Prostate gland (tissue), 2 donors: Measurements from ENCODE around the gene ADARB1. TPM values are rescaled to one million over a fixed set of nuclear protein-coding genes. Genes with fewer than 3 reads are reported as not detected.

Experiments used
- DNase-seq: peaks from one replicate; pipeline ENCODE4 v3.0.0-alpha.2; 2019; ENCODE audit warnings: low spot score
- H3K27ac ChIP-seq, 2 donors: fragments of 200-600 bp; sonication (generic); 2 replicates each; pipeline ENCODE4 v1.5.1; 2017 to 2019
- H3K27me3 ChIP-seq: fragments of 200-600 bp; sonication (generic); replicated peaks from 2 replicates; pipeline ENCODE4 v1.5.1; 2019; ENCODE audit not compliant: insufficient read depth
- H3K36me3 ChIP-seq, 2 donors: fragments of 200-600 bp; sonication (generic); 1 replicate in 1 of 2; 2 replicates in 1 of 2; pipeline versions ENCODE4 v1.5.1 to v1.8.1; 2017 to 2019
- H3K4me1 ChIP-seq: fragments of 200-600 bp; sonication (generic); replicated peaks from 2 replicates; pipeline ENCODE4 v1.5.1; 2019
- H3K4me3 ChIP-seq, 2 donors: fragments of 200-600 bp; sonication (generic); 2 replicates each; pipeline ENCODE4 v1.5.1; 2017 to 2019
- H3K9me3 ChIP-seq: fragments of 200-600 bp; sonication (generic); 2 replicates; pipeline ENCODE4 v1.5.1; 2017
- POLR2A ChIP-seq: fragments of 450-650 bp; IDR thresholded peaks from one replicate; pipeline ENCODE4 v1.6.1; 2016; ENCODE audit warnings: antibody characterized with exemption, mild to moderate bottlenecking
- POLR2AphosphoS5 ChIP-seq: sonication (generic); formaldehyde crosslinking; IDR thresholded peaks from one replicate; pipeline ENCODE4 v1.6.1; 2017; ENCODE audit warnings: antibody characterized with exemption
- WGBS: methylation state at CpG from one replicate; pipeline ENCODE4 v1.1.5; 2018; 5-methylcytosine and 5-hydroxymethylcytosine counted together
- intact Hi-C: fragments of 100-400 bp; cut with DNase I; formaldehyde crosslinking; loops from one replicate; pipeline ENCODE4 v1.14.2; 2022
- total RNA-seq, 2 donors: library from RNA; depleted of rRNA; stranded (reverse); fragments of >200 nt; gene quantifications; one replicate each; pipeline ENCODE4 v1.1.0, GENCODE V29; 2016
- TF ChIP-seq, protein P1 (sequence below), 4 experiments: fragments of 200-600 bp in 2 of 4; fragments of 450-650 bp in 2 of 4; sonication (generic) in 2 of 4; IDR thresholded peaks; 1 replicate in 3 of 4; 2 replicates in 1 of 4; pipeline ENCODE4 v1.5.1; 2016 to 2019; ENCODE audit warnings: antibody characterized with exemption in 4 of 4, mild to moderate bottlenecking in 2 of 4, moderate library complexity in 2 of 4

The ADARB1 gene
- total RNA-seq, 2 donors from 2014 or later = 21.0 to 30.9 TPM

DNA sequence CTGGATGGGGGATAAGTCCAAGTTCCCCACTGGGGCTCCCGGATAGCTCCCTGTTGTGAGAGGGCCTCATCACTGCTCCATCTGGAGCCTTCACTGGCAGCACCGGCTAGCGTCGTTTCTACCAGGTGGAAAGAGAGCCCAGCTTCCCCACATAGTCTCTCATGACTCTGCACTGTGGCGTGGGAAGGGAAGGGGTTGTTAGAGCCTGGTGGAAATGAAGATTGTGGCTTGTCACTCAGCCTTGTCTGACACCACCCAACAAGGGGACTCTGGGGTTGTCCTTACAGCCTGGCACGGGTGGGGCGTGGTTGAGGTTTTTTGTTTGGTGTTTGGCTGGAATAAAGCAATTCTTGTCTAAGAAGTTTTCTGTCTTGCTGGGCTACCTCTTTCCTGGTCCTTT is 94.6 kb downstream of the ADARB1 start:
- H3K4me1 ChIP-seq = no peaks in the 10 kb centered on the region
- intact Hi-C loops = loop anchor here (10.0 kb wide), 1 partner anchor 56 kb away; no protein-coding TSS in a partner anchor
- no peaks in the 10 kb centered on the region for H3K9me3 ChIP-seq
- DNase-seq = no peak
- no peak overlapping the region for H3K27ac ChIP-seq
- 59% methylated on average over 7 of the region's 7 CpGs for WGBS
- H3K36me3 ChIP-seq = no peaks in the 10 kb centered on the region
- no peak overlapping the region for H3K4me3 ChIP-seq
- TF ChIP-seq POLR2A (no peak), POLR2AphosphoS5 (no peak)
- TF ChIP-seq, protein P1, sequence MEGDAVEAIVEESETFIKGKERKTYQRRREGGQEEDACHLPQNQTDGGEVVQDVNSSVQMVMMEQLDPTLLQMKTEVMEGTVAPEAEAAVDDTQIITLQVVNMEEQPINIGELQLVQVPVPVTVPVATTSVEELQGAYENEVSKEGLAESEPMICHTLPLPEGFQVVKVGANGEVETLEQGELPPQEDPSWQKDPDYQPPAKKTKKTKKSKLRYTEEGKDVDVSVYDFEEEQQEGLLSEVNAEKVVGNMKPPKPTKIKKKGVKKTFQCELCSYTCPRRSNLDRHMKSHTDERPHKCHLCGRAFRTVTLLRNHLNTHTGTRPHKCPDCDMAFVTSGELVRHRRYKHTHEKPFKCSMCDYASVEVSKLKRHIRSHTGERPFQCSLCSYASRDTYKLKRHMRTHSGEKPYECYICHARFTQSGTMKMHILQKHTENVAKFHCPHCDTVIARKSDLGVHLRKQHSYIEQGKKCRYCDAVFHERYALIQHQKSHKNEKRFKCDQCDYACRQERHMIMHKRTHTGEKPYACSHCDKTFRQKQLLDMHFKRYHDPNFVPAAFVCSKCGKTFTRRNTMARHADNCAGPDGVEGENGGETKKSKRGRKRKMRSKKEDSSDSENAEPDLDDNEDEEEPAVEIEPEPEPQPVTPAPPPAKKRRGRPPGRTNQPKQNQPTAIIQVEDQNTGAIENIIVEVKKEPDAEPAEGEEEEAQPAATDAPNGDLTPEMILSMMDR (IDR thresholded peaks at IDR 0.05) = no peak
- H3K27me3 ChIP-seq = no peaks in the 10 kb centered on the region

DNA sequence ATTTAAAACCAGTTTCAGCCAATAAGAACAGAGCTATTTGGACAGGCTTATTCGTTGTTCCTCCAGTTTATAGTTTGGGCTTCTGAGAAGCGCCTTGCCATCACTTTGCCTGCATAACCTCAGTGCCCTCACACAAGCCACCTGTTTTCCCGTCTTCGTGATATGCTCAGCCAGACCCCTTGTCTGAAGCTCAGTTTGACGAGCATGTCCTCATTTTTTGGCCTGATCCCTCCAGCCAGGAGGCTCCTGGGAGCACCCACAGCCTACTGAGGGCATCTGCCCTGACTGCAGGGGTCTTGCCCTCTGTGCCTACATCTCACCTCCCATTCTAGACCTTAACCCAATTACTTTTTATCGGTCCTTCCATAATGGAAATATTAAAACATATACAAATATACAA is 95.3 kb downstream of the ADARB1 start:
- H3K9me3 ChIP-seq = no peaks in the 10 kb centered on the region
- H3K27ac ChIP-seq = no peak overlapping the region
- intact Hi-C loops = loop anchor here (10.0 kb wide), 1 partner anchor 55 kb away; no protein-coding TSS in a partner anchor
- TF ChIP-seq, protein P1 (IDR thresholded peaks at IDR 0.05) = no peak
- no peak for TF ChIP-seq POLR2AphosphoS5
- TF ChIP-seq POLR2A = no peak
- no peak overlapping the region for H3K4me3 ChIP-seq
- H3K27me3 ChIP-seq = no peaks in the 10 kb centered on the region
- no peaks in the 10 kb centered on the region for H3K36me3 ChIP-seq
- no peak for DNase-seq
- 78% methylated on average over 6 of the region's 6 CpGs for WGBS
- H3K4me1 ChIP-seq = no peaks in the 10 kb centered on the region

DNA sequence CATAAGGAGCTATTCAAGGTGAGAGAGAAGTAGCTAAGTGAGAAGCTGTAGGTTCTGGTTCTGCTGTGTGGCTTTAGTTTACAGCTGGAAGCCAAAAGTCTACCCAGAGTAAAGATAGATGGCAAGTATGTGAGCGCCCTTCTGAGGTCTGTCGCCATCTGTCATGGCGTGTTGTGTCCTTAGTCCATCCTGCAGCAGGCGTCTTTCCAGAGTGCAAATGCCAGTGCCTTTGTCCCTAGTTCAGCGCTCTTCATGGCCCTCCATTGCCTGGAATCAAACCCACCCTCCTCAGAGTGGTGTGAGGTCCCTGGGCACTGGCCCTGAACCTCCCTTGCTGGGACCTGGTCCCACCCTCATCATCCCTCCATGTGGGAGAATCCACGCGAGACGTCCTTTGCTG is 96.6 kb downstream of the ADARB1 start:
- no peak for DNase-seq
- Histone ChIP-seq H3K4me1 (no peaks in the 10 kb centered on the region), H3K27ac (no peak overlapping the region), H3K4me3 (no peak overlapping the region), H3K36me3 (peaks cover 0 to under 1% of the 10 kb centered on the region in 2 donors), H3K27me3 (no peaks in the 10 kb centered on the region), H3K9me3 (no peaks in the 10 kb centered on the region)
- intact Hi-C loops = no loop called here
- WGBS = 98% methylated on average over 8 of the region's 8 CpGs
- no peak for TF ChIP-seq POLR2A
- TF ChIP-seq, protein P1 (IDR thresholded peaks at IDR 0.05) = no peak
- no peak for TF ChIP-seq POLR2AphosphoS5

DNA sequence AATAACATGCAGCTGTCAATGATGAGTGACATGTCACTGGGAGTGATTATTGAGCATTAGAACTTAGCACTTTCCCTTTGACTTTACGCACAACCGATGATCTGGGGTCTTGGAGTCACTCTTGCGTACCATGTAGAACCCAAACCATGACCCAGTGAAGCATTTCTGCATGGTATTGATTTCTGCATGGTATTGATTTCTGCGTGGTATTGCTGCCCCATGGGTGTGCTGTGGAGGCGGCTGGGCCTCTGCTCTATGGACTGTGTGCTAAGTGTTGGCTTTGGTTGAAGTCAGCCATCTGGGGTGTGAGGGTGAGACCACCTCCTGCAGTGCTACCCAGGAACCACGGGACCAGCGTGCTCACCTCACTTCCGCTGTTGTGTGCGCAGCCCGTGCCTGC is 98.0 kb downstream of the ADARB1 start:
- TF ChIP-seq, protein P1 (IDR thresholded peaks at IDR 0.05) = no peak
- TF ChIP-seq POLR2A = no peak
- no peak for TF ChIP-seq POLR2AphosphoS5
- H3K4me3 ChIP-seq = no peak overlapping the region
- DNase-seq = no peak
- no peaks in the 10 kb centered on the region for H3K9me3 ChIP-seq
- no peak overlapping the region for H3K27ac ChIP-seq
- H3K36me3 ChIP-seq = peaks cover 0 to 10% of the 10 kb centered on the region in 2 donors
- 92% methylated on average over 10 of the region's 10 CpGs for WGBS
- H3K27me3 ChIP-seq = no peaks in the 10 kb centered on the region
- intact Hi-C loops = no loop called here
- no peaks in the 10 kb centered on the region for H3K4me1 ChIP-seq

DNA sequence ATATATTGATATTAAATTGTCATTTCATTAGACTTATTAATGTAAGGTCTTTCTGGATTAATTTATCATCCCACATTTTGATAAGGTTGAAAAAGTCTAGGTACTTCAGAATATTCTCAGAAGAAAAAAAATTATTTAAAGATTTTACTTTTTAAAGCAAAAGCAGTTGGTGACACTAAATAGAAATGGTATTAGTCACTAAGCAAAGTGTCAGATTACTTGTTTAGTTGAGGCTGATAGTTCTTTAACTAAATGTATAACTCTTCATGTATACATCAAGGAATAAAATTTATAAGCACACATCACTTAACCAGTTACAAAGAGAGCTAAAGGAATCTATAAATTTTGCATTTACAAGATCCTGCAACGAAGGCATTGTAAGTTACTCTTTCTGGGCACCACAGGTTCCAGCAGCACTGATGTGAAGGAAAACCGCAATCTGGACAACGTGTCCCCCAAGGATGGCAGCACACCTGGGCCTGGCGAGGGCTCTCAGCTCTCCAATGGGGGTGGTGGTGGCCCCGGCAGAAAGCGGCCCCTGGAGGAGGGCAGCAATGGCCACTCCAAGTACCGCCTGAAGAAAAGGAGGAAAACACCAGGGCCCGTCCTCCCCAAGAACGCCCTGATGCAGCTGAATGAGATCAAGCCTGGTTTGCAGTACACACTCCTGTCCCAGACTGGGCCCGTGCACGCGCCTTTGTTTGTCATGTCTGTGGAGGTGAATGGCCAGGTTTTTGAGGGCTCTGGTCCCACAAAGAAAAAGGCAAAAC is 101.1 kb downstream of the ADARB1 start:
- no peak overlapping the region for H3K27ac ChIP-seq
- TF ChIP-seq, protein P1 (IDR thresholded peaks at IDR 0.05) = no peak
- TF ChIP-seq POLR2A (no peak), POLR2AphosphoS5 (no peak)
- H3K4me1 ChIP-seq = no peaks in the 10 kb centered on the region
- intact Hi-C loops = no loop called here
- H3K4me3 ChIP-seq = no peak overlapping the region
- no peak for DNase-seq
- H3K9me3 ChIP-seq = no peaks in the 10 kb centered on the region
- WGBS = 92% methylated on average over 12 of the region's 12 CpGs
- H3K36me3 ChIP-seq = peaks cover 0 to 10% of the 10 kb centered on the region in 2 donors
- H3K27me3 ChIP-seq = no peaks in the 10 kb centered on the region
